GM18870 (cell line): ENCODE measurements around the gene STX4.

Source experiments
- ATAC-seq: cut with Tn5 transposase; IDR thresholded peaks from one replicate; pipeline ENCODE4 v1.9.1; 2021; ENCODE audit warnings: moderate library complexity; ENCODE audit not compliant: unreplicated experiment

STX4 gene, protein sequence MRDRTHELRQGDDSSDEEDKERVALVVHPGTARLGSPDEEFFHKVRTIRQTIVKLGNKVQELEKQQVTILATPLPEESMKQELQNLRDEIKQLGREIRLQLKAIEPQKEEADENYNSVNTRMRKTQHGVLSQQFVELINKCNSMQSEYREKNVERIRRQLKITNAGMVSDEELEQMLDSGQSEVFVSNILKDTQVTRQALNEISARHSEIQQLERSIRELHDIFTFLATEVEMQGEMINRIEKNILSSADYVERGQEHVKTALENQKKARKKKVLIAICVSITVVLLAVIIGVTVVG

DNA sequence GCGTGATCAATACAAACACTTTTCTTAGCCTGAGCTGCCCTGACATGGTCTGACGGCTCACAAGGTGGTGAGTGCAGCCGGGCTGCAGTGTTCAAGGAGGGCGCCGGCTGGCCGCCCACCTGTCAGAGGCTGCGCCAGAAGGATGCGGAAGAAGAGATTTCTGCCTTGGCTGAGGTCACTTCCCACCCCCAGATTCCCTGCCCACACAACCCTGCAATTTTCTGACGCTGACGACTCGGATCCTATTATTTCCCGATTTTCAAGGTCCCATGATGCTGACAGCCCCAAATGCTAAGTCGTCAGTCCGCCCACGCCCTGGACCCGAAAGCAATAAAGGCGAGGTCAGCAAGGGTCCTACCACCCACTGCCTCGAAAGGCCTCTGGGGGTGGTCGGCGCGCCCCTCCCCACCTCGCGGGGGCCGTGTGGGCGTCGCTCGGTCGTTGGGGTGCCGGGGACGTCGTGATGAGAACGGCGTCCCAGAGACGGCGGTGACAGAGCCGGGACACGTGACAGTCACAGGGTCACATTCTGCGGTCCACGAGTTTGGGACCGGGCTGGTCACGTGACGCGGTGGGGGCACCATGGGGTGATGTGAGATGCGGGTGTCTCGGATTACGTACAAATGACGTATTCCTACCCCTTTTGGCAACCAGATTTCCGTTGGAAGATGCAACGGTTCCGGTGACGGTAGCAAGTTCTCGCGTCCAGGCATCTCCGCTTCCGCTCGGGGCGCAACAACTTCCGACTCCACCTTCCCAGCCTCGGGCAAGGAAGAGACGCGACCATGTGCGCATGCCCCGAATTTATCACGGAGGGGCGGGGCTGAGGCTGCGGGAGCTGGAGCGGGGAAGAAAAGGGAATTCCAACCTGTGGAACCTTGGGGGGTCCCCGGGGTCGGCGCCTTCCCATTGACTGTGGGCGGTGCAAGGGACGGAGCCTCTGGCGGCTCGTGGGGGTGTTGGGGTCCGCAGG, at the start of gene STX4:
TSS of gene STX4 (plus strand) at position 823 of the 973 bp plus-strand sequence. CDS start 248 bp downstream, outside the sequence.
- peak; percentile 74 for ATAC-seq

DNA sequence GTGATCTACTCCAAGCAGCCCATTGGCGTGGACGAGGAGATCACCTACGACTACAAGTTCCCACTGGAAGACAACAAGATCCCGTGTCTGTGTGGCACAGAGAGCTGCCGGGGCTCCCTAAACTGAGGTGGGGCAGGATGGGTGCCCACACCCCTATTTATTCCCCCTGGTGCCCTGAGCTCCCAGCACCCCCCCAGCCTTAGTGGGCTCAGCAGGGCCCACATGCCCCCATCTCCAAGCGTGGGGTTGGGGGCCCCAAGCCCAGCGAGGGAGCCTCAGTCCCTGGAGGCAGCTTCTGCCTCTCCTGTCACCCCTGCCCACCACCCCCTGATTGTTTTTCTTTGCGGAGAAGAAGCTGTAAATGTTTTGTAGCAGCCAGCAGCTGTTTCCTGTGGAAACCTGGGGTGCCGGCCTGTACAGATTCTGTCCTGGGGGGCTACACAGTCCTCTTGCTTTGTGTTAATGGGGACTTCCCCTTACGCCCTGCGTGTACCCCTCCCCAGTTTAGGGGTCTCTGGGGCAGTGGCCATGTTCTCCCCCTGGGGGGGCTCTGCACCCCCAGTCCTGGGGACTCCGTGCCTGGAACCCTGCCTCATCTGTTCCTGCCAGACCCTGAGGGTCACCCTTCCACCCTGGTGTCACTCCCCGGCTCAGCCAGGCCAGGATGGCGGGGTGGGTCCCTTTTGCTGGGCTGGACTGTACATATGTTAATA, 49.3 kb upstream of the STX4 start:
- ATAC-seq = no peak

DNA sequence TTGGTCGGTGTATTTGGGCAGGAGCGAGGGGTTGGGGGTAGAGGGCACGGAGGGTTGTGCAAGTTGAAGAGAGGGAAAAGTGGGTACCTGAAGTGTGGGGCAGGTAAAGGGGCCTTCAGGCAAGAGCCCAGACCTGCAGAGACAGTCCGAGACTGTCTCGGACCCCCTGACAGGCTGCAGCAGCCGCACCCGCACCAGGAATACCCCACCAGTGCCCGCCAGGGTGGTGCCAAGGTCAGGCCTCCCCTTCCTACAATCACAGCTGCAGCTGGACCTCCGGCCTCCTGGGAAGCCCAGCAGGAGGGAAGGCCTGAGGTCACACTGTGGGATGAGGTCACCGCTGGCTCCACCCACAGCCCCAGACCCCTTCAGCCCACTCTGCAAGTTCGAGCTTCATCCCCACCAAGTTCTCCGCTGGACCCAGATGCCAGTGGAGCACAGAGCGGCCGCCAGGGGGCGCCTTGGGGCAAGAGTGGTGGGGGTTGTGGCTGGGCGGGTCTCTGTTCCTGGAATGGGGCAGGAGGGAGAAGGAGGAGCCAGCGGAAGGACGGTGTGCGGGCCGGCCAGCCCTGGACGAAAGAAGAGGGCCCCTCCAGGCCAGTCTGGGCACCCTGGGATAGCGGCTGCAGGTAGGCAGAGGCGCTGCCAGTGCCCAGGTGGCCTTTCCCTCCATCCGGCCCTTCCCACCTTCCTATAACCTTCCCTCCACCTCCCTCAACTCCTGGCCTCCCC, 48.5 kb upstream of the STX4 start, which contains the start of gene HSD3B7:
TSS of gene HSD3B7 (plus strand) at position 539 of the 732 bp plus-strand sequence. CDS start 452 bp downstream, outside the sequence.
- no peak for ATAC-seq

DNA sequence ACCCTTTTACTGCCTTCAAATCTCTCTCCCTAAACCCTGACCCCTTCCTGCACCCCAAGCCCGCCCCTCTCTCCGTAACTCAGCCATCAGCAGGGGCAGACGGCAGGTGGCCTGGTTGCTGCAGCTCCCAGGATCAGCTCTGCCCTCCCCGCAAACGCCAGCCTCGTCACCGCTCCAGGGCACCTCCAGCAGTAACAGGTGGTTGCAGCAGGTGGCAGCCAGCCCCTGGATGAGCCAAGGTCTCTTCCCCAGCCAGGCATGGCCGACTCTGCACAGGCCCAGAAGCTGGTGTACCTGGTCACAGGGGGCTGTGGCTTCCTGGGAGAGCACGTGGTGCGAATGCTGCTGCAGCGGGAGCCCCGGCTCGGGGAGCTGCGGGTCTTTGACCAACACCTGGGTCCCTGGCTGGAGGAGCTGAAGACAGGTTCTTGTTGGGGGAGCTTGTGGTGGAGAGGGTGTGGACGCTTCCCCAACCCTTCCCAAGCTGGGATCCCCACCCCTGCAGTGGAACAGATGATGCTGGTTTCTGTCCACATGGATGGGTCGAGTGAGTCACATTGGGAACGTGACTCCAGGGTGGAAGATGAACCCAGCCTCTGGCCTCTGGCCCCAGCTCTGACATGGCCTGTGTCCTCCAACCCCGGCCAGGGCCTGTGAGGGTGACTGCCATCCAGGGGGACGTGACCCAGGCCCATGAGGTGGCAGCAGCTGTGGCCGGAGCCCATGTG, 47.8 kb upstream of the STX4 start:
- ATAC-seq = no peak

DNA sequence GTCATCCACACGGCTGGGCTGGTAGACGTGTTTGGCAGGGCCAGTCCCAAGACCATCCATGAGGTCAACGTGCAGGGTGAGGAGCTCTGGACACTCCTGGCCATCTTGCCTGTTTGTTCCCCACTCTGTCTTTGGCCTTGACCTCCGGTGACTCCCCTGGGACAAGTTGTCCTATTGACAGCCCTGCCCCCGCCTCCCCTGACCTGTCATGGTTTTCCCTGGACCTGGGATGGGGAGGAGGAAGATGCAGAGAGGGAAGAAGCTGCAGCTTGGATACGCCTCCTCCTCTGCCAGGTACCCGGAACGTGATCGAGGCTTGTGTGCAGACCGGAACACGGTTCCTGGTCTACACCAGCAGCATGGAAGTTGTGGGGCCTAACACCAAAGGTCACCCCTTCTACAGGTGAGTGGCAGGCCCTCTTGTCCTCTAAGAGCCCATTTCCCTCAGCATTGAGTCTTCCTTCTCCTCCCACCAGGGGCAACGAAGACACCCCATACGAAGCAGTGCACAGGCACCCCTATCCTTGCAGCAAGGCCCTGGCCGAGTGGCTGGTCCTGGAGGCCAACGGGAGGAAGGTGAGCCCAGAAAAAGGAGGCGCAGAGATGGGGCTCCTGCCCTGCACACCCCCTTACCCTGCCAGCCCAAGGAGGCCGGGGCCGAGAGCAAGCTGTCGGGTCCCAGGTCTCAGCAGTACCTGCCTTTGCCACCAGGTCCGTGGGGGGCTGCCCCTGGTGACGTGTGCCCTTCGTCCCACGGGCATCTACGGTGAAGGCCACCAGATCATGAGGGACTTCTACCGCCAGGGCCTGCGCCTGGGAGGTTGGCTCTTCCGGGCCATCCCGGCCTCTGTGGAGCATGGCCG, 47.0 kb upstream of the STX4 start:
- ATAC-seq = no peak

DNA sequence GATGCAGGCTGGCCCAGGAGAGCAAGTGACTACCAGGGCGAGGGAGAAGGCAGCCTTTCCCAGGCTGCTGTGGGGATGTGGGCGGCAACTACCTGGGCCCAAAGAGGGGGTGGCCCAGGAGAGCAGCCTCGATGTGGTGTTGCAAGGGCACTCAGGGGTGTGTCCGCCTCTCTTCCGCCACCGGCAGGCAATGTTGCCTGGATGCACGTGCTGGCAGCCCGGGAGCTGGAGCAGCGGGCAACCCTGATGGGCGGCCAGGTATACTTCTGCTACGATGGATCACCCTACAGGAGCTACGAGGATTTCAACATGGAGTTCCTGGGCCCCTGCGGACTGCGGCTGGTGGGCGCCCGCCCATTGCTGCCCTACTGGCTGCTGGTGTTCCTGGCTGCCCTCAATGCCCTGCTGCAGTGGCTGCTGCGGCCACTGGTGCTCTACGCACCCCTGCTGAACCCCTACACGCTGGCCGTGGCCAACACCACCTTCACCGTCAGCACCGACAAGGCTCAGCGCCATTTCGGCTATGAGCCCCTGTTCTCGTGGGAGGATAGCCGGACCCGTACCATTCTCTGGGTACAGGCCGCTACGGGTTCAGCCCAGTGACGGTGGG, 45.7 kb upstream of the STX4 start:
- ATAC-seq = no peak

DNA sequence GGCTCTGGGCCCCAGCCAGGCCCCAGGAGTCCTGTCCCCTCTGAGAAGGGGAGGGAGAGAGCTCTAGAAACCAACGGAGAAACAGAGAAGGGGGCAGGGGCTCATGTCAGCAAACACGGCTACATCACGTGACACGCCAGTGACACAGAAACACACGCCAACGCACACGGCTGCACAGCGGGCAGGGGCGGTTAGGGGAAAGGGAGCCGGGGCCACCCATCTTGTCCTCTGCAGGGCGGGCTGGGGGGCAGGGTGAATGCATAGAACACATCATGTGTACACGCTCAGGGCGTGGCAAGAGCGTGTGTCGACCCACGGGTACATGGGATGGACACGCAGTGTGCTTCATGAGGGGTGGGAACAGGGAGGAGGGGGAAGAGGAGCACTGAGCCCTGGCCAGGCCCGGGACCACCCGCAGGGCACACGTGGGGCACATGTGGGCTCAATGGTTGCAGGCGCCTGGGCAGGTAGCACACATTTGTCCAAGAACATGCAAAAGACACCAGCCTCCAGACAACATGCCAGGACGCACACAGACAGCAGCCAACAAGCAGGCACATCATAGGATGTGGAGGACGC, 43.8 kb upstream of the STX4 start:
- no peak for ATAC-seq

DNA sequence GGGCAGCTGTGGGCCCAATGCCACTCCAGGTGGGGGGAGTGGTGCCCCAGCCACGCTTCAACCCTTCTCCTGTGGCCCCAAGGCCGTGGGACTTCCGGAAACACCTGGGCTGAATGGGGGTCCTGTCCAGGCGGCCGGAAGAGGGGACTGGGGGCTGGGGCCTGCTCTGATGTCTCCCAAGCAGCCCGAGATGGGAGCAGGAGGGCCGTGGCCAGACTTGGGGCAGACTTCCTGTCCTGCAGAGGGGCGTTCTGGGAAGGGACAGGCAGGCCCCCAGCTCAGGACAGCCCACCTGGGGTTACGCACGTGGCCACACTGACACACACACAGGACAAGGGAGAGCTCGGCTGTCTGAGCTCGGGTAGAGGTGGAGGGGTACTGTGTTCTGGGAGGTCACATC, 43.3 kb upstream of the STX4 start:
- no peak for ATAC-seq

DNA sequence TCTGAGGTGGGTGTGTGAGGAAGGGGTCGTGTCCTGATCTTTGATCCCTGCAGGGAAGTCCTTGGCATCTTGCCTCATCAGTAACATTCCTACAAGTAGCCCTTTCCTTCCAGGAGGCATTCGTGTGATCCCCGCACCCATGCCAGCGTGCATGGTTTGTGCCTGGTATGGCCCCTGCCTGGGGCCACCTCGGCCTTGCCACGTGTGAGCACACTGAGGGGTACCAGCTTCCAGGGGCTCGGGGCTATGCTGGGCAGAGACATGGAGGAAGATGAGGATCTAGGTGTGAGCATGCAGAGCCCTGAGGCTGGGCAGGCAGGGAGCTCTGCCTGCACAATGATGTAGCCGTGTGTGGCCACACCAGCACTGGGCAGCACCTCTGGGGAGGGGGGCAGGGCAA, 42.3 kb upstream of the STX4 start:
- no peak for ATAC-seq

DNA sequence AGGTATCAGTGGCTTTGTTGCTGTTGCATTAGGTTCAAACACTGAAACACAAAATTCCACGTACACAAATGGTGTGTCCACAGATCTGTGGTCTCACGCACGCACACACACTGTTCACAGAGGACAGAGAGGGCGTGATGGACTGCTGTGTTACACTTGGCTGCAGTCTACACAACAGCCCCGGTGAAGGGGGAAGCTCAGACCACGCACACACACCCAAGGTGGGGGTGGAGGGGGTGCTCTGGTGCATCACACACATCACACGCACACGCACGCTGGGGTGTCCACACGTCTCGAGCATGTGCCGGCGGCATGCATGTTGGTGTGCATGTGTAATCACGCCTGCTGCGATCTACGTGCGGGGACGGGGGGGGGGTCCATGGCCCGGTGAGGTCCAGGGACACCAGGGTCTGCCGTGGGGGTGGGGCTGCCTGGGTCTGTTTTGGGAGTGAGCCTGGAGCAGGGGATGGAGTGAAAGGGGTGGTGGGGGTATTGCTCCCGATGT, 41.0 kb upstream of the STX4 start:
- ATAC-seq = no peak

DNA sequence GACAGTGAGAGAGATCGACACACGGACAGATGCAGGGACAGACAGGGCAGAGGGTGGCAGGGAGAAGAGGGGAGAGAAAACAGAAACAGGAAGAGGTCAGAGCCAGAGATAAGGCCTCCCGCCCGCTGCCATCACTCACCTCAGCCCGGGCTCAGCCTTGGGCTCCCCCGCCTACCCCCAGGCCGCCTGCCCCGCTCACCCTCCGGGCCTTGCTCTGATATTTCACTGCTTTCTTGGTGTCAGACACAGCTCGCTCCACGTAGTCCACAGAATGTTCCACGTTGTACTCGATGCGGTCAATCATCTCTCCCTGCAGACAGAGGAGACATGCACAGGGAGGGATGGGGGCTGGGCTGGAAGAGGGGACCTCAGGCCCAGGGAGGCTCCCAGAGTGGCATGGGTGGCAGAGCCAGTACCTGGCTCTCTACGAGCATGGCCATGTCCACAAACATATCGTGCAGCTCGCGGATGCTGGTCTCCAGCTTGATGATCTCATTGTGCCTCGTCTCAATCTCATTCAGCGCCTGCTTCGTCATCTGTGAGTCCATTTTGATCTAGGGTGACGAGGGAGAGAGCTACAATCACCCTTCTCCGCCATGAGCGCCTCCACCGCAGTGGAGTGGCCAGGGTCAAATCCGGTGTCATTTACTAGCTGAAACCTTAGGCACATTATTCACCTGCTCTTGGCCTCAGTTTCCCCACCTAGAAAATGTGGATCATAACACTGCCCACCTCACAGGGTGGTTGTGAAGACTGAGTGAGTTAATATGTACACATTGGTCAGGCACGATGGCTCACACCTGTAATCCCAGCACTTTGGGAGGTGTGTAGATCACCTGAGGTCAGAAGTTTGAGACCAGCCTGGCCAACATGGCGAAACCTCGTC, 40.2 kb upstream of the STX4 start:
- no peak for ATAC-seq

DNA sequence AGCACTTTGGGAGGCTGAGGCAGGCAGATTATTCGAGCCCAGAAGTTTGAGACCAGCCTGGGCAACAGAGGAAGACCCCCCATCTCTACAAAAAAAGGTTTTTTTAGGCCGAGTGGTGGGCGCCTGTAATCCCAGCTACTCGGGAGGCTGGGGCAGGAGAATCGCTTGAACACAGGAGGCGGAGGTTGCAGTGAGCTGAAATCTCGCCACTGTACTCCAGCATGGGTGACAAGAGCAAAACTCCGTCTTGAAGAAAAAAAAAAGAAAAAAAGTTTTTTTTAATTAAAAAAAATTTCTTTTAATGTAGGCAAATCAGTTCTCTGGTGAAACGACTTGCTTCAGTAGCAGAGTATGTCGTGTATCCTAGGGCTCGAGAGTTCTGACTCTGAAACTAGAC, 37.4 kb upstream of the STX4 start:
- ATAC-seq = no peak

DNA sequence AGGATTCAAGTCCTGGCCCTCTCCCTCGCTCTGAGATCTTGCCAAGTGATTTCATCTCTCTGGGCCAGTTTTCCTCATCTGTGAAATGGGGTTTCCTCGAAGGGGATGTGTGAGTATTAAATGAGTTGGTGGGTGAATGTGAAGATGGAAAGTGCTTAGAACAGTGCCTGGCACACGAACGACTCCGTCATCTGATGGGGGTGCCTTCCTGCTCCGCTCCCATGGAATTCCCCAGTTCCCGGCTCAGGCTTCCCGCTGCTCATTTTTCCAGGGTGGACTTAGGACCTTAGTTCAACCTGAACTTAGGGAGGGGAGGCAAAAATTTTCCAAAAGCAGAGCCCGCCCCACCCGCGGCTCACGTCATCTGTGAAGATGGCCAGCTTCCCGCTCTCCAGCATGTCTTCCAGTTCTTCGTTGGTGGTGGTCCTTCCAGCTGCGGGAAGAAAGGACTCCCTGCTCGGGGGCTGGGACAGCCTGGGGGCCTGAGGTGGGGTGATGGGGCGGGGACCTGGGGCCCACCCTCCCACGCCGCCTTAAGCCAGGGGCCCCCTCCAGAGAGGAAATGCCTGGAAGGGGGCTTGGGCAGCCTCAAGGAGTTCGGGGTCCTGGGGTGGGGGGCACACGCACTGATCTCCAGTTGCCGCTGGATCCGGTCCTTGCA, 36.9 kb upstream of the STX4 start:
- ATAC-seq = no peak

DNA sequence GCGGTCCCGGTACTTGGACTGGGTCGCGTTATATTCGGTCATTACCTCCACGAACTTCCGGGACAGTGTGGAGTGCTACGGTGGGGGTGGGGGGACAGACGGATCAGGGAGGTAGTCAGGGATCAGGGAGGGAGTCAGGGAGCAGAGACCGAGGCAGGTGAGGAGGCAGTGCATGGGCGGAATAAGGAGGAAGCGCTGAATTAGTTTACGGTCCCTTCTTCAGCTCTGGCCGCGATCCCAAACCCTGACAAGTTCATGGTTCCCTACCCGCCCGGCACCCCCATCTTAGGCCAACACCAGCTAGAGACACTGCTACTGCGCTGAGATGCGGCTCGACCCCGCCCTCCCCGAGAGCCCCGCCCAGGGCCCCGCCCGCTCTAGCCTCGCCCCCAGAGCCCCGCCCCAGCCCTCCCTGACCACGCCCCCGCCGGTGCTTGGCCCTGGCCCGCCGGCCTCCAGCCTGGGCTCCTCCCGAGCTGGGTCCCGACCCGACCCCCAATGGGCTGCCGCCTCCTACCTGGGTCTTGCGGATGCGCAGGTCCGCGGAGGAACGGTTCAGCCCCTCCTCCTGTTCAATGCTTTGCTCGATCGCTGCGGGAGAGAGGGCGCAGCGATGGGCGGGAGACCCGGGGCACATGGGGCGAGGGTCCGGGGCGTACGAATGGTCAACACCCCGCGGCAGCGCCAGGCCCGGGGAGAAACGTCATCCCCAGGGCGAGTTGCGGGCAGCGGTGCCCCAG, 36.2 kb upstream of the STX4 start:
- ATAC-seq = no peak

DNA sequence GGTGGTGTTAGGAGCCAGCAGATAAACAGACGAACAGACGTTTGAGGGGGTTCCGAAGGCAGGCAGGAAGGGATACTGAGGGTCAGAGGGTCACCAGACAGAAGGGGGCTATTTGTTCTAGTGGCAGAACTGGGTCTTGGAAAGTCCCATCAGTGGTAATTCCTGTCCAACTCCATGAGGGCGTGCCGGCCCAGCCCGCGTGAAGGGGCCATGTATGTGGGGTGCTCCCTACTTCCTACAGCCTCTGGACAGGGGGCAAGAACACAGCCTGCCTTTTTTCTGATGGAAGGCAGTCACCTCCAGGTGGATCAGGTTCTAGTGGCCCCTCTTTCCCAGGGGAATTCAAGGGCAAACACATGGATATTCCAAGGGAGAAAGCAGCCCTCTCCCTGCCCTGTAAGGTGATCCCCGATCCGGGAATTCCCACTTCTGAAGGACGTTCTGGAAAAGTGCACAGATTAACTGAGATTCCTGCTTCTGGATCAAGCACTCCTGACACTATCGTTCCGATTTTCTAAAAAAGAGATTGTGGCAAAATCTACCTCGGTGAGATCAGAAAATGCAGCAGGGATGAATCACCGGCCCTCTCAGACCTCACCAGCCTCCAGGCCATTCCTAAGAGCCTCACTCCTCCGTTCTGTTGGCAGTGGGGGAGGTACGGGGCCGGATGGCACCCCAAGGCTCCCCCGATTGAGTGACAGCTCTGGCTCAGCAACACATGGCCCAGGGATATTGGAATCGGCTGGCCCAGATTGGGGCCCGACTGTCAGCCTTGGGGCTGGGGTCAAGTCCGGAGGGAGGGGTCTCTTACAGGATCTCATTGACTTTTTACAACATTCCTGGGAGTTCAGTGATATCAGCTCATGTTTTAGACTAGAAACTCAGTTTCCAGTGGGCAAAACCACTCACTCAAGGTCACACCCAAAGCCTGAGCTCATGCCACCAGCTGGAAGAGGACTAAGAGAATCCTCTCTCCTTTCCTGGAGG, 35.3 kb upstream of the STX4 start:
- no peak for ATAC-seq
